ENCODE data around the gene CHAF1A.

Gene CHAF1A

GRCh38 chr19:4430760-4431159 lies 28.3 kb downstream of the CHAF1A start:
- H3K4me3 ChIP-seq (ENCODE audit: low read length) = peak overlapping the region; percentile 58
- H3K9me3 ChIP-seq (ENCODE audit: control insufficient read depth, insufficient read depth, low read length) = no peaks in the 10 kb centered on the region
- peaks cover 81% of the 10 kb centered on the region for H3K36me3 ChIP-seq (ENCODE audit: control insufficient read depth, low read length)

DNA sequence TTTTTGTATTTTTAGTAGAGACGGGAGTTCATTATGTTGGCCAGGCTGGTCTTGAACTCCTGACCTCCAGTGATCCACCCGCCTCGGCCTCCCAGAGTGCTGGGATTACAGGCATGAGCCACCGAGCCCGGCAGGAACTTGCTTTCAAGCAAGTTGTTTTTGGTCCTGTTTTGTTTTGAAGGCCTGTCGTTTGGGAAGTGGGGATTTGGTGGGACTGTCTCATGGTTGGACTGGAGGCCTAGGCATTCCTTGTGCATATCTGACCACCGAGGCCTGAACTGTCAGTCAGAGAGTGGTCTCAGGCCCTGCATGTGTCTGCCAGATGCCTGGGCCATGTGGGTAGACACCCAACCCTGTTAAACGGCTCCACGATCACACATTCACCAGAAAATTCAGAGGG lies 28.9 kb downstream of the CHAF1A start:
- Histone ChIP-seq H4K20me1 (ENCODE audit: control insufficient read depth, insufficient read depth, low read depth, low read length) (0 out of 2 replicates have a peak, but pooled peaks cover 3% of the 10 kb centered on the region), H3K79me2 (ENCODE audit: control insufficient read depth, low read length) (peaks cover 66% of the 10 kb centered on the region), H3K27ac (ENCODE audit: low read depth, low read length) (peak overlapping the region; percentile 78), H3F3A (ENCODE audit: control insufficient read depth, insufficient read depth) (no peaks in the 10 kb centered on the region), H3K9me2 (replicated peaks; ENCODE audit: control insufficient read depth, low read length) (no peaks in the 10 kb centered on the region), H3K4me3 (ENCODE audit: low read length) (peak overlapping the region; percentile 58), H3K4me1 (ENCODE audit: control insufficient read depth, low read length) (peaks cover 51% of the 10 kb centered on the region), H3K27me3 (ENCODE audit: control insufficient read depth, low read length) (no peaks in the 10 kb centered on the region), H3K36me3 (ENCODE audit: control insufficient read depth, low read length) (peaks cover 83% of the 10 kb centered on the region), H3K9me3 (ENCODE audit: control insufficient read depth, insufficient read depth, low read length) (no peaks in the 10 kb centered on the region), H3K4me2 (ENCODE audit: low read length) (peak overlapping the region; percentile 75)
- TF ChIP-seq CTCF (IDR thresholded peaks at IDR 0.05; ENCODE audit: low read depth, low read length, poor library complexity, severe bottlenecking) = no peak
- TF ChIP-seq EZH2phosphoT487 (IDR thresholded peaks at IDR 0.05; ENCODE audit: borderline replicate concordance, low read length) = no peak

More at GRCh38 chr19:4430760-4431159, 28.3 kb downstream of the CHAF1A start:
- Histone ChIP-seq H3K27ac (ENCODE audit: low read depth, low read length) (peak overlapping the region; percentile 78; the same call in 1 of the 2 replicates), H3K4me2 (ENCODE audit: low read length) (peak overlapping the region; percentile 75), H3K79me2 (ENCODE audit: control insufficient read depth, low read length) (peaks cover 62% of the 10 kb centered on the region), H3F3A (ENCODE audit: control insufficient read depth, insufficient read depth) (no peaks in the 10 kb centered on the region), H3K9me2 (replicated peaks; ENCODE audit: control insufficient read depth, low read length) (no peaks in the 10 kb centered on the region), H3K4me1 (ENCODE audit: control insufficient read depth, low read length) (peaks cover 51% of the 10 kb centered on the region), H3K27me3 (ENCODE audit: control insufficient read depth, low read length) (no peaks in the 10 kb centered on the region), H4K20me1 (ENCODE audit: control insufficient read depth, insufficient read depth, low read depth, low read length) (0 out of 2 replicates have a peak, but pooled peaks cover 3% of the 10 kb centered on the region)
- TF ChIP-seq CTCF (IDR thresholded peaks at IDR 0.05; ENCODE audit: low read depth, low read length, poor library complexity, severe bottlenecking) = no peak
- no peak for TF ChIP-seq EZH2phosphoT487 (IDR thresholded peaks at IDR 0.05; ENCODE audit: borderline replicate concordance, low read length)

GRCh38 chr19:4431808-4432674 lies 29.6 kb downstream of the CHAF1A start:
- no peaks in the 10 kb centered on the region for H3F3A ChIP-seq (ENCODE audit: control insufficient read depth, insufficient read depth)
- H3K36me3 ChIP-seq (ENCODE audit: control insufficient read depth, low read length) = peaks cover 86% of the 10 kb centered on the region
- H3K4me1 ChIP-seq (ENCODE audit: control insufficient read depth, low read length) = peaks cover 51% of the 10 kb centered on the region
- 0 out of 2 replicates have a peak, but pooled peaks cover 3% of the 10 kb centered on the region for H4K20me1 ChIP-seq (ENCODE audit: control insufficient read depth, insufficient read depth, low read depth, low read length)
- H3K27ac ChIP-seq (ENCODE audit: low read depth, low read length) = peak overlapping the region; percentile 78
- H3K9me3 ChIP-seq (ENCODE audit: control insufficient read depth, insufficient read depth, low read length) = no peaks in the 10 kb centered on the region
- H3K27me3 ChIP-seq (ENCODE audit: control insufficient read depth, low read length) = no peaks in the 10 kb centered on the region
- no peaks in the 10 kb centered on the region for H3K9me2 ChIP-seq (replicated peaks; ENCODE audit: control insufficient read depth, low read length)
- TF ChIP-seq CTCF (IDR thresholded peaks at IDR 0.05; ENCODE audit: low read depth, low read length, poor library complexity, severe bottlenecking) (no peak), EZH2phosphoT487 (IDR thresholded peaks at IDR 0.05; ENCODE audit: borderline replicate concordance, low read length) (no peak)
- H3K79me2 ChIP-seq (ENCODE audit: control insufficient read depth, low read length) = peaks cover 73% of the 10 kb centered on the region
- H3K4me2 ChIP-seq (ENCODE audit: low read length) = peak overlapping the region; percentile 75
- H3K4me3 ChIP-seq (ENCODE audit: low read length) = peak overlapping the region; percentile 58
